Stimulated activated CD4-positive, alpha-beta T cell treated with anti-CD3 and anti-CD28 coated beads, Interleukin-1b, Interleukin-23, amount 100 ng/mL, for 24 hours (primary cell): ENCODE measurements around the gene KLF2.
"Not testable (repeated sequence)": the region's sequence is repeated elsewhere in the genome, so short reads cannot be mapped to it uniquely, and the experiment has no call there.

ENCODE experiments used
- DNase-seq, 4 experiments: peaks; one replicate each; pipeline ENCODE4 v3.0.0-alpha.2; 2020; ENCODE audit warnings: low read depth in 4 of 4, low spot score in 1 of 4

KLF2 gene

DNA sequence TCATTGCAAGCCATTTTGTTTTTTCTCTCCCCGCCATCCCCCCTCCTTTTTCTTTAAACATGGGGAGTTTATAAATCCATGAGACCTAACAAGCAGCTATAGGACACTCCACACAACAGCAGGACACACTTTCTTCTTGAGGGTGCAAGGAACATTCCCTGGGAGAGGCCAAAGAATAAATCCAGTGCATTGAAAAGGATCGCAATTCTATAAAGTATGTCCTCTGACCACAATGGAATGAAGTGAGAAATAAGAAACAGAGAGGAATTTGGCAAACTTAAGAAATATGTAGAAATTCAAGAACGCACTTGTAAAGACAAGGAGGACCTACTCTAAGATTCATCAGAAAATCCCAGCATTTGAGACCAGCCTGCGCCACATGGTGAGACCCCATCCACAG, 11.9 kb downstream of the KLF2 start:
- no peak for DNase-seq

DNA sequence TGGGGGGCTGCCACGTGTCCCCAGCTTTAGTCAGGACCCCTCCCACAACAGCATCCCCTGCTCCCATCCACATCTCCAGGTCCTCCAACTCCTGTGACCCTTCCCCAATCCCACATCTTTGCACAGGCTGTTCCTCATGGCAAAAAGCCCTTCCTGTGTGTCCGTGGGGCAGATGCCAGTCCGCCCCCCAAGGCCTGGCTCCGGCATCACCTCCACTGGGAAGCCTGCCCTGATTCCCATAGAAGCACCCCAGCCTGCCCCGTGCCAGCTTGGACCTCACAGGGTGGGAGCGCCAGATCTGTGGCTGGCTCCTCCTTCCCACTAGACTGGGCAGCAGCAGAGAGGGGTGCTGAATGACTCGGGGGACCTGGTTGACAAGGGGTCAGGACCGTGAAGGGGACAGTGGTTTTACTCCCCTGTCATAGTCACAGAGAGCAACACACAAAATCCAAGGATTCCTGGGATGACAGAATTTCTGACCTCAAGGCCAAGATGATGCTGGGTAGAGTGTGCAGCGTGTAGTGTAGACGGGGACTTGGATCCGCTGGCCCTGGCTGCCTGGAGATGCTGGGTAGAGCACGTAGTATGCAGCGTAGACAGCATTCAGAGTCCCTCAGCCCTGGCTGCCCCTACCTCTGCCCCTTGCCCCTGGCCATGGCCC, 13.3 kb downstream of the KLF2 start:
- no peak for DNase-seq

DNA sequence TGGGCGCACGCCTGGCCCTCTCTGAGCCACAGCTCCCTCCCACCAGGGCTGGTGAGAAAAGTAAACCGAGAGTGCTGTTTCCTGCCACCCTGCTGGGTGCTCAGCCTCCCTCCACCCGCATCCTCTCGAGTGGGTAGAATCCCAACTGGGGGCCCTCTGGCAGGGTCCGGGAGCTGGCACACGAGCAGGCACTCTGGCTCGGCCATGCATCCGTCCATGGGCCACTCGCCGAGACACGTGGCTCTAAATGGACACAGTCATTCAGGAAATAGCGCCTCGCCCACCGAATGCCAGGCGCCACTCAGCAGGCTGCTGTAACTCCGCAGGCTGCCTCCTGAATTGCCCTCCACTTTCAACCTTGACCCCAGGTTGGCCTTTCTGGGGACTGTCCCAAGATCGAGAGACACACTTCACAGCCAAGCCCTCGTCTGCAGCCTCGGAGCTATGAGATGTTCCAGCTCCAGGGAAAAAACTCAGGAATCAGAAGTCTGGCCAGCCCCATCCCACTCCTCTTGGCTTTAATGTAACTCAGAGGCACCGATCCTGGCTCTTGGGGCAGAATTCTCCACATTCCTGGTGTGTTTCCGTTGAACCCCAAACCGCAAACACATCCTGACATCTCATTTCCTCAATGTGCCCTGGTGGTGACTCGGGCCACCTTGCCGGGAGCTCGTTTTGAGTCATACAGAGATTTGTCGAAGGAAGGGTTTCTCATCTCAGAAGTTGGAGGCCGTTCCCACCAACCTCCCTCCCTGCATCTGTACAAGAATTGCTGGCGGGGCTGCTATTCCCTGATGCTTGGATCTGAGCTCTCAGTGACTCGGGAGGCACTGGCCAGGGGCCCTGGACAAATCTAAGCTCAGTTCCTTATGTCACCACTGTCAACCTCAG, 14.1 kb downstream of the KLF2 start:
- peak in 1 of 4 experiments; percentile 63 for DNase-seq

DNA sequence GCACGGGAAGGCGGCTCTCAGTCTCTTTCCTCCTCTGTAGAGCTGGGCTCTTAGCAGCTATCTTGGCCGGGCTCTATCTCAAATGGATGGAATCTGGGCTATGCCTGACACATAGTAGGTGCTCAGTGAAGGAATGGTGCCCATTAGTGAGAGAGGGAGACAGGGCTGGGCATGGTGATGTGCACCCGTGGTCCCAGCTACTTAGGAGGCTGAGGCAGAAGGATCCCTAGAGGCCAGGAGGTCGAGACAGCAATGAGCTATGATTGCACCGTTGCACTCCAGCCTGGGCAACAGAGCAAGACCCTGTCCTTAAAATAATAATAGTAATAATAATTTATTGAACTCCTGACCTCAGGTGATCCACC, 14.7 kb downstream of the KLF2 start:
- DNase-seq: no peak

DNA sequence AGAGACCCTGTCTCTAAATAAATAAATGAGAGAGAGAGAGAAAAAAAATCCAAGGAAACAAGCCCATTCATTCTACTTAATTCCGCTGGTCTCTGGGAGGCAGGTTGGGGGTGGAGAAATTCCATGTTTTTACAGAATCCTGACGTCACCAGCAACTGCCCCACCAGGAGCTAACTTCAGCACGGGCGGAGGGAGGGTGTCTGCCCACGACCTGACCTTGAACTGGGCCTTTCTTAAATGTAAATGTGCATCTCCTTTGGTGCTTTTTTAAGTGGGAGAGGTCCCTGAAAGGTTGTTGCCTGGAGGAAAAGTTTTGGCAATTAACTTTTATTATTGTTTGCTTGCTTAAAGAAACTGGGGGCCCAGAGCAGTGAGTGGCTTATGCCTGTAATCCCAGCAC, 15.5 kb downstream of the KLF2 start:
- no peak for DNase-seq

DNA sequence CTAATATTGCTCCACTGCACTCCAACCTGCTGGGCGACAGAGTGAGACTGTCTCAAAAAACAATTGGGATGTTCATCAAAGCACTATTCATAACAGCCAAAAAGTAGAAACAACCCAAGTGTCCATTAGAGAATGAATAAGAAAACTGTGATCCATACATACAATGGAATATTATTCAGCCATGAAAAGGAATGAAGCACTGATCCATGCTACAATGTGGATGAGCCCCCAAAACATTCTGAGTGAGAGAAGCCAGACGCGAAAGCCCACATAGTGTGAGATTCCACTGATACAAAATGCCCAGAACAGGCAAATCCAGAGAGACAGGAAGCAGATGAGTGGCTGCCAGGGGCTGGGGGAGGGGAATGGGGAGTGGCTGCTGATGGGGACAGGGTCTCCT, 16.0 kb downstream of the KLF2 start:
- no peak for DNase-seq

DNA sequence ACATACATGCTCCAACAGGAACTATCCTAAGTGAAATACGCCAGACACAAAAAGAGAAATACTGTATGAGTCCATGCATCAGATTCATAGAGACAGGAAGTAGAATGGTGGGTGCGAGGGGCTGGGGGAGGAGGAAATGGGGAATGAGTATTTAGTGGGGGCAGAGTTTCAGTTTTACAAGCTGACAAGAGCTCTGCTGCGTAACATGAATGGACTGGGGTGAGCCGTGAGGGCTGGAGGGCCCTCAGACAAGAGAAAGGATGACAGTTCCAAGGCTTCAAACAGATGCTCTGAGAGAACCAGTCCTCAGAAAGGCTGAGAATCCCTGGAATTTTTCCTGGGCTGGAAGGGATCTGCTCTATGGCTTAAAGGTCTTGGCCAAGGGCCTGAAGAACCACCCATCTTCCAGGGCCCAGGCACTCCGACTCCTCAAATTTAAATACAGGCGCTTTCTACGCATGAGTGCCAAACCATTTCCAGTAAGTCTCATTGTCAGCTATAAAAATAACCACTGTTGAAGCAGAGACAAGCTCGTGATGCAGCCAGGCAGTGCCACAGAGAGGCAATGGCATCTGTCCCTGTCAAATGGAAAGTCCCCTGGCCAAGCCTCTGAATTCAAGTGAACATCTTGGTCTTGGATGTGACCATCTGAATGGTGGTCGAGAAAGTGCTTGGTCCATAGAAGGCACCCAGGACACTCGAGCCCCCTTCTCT, 17.5 kb downstream of the KLF2 start:
- peak in 1 of 4 experiments; percentile 54 for DNase-seq

DNA sequence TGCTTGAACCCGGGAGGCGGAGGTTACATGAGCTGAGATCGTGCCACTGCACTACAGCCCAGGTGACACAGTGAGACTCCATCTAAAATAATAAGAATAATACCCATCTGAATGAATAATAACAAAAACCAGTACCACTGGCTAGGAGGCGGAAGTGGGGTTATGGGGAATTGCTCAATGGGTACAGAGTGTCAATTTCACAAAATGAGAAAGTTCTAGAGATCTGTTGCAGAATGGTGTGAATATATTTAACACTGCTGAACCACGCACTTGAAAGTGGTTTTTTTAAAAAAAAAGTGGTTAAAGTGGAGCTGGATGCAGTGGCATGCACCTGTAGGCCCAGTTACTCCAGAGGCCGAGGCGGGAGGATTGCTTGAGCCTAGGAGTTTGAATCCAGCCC, 18.5 kb downstream of the KLF2 start:
- DNase-seq: no peak

DNA sequence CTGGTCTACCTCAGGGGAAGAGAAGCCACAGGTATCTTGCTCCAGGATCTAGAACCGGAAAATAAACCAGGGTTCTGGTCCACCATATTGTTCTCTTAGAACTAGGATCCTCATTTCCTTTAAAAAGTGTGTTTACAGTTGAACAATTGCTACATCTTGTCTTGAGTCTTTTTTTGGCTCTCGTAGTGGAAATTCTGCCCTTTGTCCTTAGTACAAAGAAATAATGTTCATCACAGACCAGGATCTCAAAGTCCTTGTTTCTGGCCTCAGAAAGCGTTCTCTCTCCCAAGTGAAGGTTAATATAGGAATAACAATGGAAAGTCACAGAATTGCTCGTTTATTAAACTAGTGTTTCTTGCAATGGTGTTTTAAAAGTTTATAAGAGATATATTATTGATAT, 20.8 kb downstream of the KLF2 start:
- no peak for DNase-seq

DNA sequence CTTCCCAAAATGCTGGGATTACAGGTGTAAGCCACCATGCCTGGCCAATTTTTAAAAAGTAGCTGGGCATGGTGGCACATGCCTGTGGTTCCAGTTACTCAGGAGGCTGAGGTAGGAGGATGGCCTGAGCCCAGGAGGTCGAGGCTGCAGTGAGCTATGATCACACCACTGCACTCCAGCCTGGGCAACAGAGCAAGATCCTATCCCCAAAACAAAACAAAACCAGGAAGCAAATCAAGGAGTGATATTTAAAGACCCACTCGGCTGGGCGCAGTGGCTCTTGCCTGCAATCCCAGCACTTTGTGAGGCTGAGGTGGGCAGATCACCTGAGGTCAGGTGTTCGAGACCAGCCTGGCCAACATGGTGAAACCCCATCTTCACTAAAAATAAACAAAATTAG, 22.5 kb downstream of the KLF2 start:
- not testable (repeated sequence) for DNase-seq

DNA sequence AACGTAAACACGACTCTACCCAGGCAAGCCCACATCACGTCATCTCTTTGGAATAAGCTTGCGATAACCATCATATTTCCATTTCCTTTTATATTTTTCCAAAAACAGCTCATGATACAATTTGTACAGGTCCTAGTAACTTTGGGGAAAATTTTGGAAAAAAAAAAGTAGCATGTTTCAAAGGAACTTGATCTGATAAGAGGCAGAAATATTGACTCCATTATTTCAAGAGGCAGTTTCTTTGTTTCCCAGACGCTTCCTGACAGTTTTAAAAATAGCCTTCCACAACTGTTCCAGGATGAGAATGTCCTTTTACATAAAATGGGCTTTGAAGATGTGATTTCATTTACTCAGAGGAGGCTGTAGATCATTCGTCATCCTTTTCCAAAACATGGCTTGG, 23.1 kb downstream of the KLF2 start:
- DNase-seq: no peak

DNA sequence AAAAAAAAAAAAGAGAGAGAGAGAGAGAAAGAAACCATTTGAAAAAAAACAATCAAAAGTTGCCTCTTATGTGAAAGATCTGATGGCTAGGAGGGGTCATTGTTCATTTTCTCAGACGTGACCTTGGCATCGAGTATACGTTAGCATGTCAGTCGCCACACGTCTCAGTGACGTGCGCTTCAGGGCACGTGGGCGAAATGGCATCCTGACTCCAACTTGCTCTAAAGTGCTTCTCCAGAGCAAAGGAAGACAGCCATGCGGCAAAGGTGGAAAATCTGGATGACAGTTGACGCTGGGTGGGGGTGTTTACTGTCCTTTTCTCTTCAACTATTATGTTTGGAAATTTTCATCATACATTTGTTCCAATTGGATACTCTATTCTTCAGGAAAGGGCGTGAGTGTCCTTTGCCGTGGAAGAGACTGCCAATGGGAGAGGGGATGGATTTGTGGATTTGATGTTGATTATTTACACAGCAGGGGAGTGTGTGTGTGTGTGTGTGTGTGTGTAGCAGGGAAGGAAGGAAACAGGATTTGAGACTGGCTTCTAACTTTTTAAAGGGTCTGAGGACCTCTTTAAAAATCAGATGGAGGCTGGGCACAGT, 25.0 kb downstream of the KLF2 start:
- no peak for DNase-seq

DNA sequence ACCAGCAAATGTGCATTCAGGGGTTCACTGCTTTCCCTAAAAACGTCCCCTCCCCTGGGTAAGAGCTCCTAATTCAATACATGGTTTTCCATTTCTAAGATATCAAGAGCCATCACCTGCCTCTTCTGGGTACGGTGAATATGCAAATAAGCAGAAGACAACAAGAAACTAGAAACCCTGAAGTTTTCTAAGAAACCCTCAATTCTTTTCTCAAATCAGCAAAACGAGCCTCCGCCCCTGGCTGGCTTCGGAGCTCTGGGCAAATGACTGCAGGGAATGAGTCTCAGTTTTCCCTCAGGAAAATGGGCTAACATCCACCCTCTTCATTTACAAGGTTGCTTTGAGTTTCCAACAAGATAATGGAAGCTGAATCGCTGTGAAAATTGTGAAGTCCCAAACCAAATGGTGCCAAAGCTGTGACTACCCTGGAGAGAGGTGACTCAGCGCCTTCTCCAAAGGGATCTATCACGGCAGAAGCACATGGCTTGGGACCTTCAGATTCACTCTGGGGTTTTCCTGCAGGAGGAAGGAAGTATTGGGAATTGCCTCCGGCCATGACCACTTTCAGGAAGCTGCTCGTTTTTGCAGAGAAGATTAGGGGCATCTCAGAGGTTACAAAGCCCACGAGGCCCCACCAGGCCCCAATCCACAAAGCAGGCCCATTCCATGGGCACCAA, 26.6 kb downstream of the KLF2 start:
- no peak for DNase-seq

DNA sequence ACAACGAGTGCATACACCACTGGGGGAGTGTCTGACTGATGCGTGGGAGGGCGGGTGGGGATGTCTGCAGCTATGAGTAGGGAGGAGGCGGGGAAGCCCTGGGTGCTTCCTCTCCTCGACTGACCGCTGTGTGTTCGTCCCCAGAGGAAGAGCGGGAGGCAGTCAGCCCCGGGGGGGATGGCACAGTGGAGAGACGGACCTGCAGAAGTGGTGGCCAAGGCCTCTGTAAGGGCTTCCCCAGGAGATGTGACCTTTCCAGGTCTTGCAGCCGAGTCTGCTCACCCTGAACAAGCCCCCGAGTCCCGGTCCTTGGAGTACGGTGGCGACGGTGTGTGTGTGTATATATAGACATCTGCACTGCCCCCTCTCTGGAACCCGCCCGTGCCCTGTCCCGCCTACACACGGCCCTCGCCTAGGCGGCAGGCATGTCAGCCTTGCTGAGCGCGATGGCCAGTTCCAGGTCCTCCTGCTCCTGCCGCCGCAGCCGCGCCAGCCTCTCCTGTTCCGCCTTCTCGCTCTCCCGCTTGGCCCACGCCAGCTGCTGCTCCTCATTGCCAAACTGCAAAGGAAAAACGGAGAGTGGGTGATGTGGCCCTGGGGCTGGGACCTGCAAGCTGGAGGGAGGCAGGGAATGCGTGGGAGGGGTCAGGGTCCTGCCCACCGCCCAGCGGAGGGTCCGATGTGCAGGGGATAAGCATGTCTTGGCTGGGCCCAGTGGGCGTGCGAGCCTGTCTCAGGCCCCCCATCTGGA, 30.8 kb downstream of the KLF2 start:
- DNase-seq: no peak

DNA sequence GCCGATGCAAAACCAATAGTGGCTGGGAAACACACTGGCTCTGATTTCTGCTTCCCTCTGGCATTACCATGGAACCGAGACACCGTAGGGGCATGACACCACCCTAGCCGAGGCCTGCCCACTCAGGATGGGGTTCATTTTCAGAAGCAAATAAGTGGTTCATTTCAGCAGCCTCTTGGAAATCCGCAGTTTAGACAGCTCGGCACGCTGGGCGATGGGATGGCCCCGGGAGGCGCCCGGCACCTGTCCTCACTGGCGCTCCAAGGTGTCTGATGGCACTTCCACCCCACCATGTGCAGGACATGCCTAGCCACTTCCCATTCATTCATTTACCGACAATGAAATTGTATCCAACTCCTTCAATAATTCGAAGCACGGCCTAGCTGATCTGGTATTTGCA, 33.8 kb downstream of the KLF2 start:
- DNase-seq: no peak

DNA sequence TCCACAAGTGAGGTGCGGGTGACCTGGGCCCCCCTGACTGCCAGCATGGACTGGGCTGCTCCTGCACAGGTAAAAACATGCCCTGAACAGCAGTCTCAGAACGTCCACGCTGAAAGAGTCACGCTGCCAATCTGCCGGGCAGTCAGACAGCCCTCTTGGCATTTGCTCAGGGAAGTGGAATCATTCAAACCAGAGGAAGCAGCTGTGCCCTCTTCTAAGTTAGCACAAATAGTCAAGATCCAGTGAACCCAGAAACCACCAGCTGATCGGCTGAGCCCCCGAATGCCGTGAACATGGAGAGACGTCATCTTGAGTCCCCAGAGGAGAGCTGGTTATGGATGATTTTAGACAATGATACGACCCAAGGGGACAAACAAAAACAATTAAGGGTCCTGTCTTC, 34.4 kb downstream of the KLF2 start:
- DNase-seq: no peak

DNA sequence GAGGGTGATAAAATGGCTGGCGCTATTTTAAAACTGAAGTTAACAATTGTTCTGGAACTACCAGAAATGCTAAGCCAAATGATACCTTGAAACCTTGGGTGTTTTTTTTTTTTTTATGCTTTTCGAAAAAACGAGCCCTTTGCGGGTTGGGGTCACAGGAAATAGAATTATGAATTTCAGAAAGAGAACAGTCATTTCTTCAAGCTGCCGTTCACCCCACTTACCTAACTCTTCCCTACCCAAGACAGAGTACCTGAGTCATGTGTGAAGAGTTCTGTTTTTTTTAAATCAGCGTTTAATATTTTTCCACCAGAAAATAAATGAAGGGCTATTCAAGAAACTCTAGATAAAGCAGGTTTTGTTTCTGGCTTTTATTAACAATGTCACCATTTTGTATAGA, 35.3 kb downstream of the KLF2 start:
- DNase-seq: no peak

DNA sequence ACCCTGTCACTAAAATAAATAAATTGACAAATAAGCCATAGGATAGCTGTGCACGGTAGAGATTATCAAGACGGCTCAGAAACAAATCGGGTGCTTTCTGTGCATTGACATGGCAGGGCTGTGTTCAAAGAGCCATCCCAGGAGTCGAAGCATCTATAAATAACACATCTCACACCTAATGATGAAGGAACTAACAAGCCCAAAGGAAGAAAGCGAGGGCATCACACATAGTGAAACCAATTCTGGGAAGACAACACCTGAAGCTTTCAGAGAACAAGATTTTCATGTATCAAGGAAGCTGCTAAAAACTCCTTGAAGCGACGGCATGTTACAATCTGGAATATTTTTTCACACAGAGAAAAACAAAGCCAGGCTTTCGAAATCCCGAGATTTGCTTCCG, 36.1 kb downstream of the KLF2 start:
- DNase-seq: no peak

DNA sequence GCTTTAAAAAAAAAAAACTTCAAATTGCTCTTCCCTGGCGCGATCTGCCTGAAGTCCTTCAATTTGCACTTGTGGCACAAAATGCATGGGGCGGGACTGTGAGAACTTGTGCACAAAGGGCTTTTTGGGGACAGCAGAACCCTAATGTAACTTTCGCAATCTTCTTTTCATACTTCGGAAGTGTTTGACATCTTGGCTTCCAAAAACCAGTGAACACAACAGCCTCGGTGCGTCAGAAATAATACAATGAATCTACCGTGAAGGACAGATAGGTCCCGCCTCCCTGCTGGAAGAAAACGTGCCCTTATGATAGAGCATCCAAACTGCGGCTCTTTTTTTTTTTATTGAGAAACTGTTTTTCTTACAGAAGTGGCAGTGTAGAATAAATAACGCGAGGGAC, 36.6 kb downstream of the KLF2 start:
- no peak for DNase-seq

DNA sequence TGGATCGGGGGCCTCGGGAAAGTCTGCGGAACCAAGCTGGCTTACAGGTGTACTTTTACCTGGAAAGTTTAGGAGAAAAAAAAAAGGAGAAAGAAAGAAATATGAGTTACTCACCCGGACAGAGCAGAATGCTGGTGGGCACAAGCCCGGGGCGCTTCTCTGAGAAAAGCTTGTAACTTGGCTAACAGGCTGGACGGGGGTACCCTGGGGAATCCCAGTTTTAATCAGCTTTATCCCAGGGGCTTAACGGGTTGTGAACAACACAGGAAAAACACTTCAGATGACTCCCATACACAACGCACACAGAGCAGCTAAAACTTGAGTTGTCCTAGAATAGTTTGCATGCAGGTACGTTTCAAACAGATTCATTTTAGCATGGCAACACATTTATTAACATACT, 37.3 kb downstream of the KLF2 start:
- DNase-seq: no peak
